NCI-H1930 (cell line): ENCODE results near the gene ATAD3B.
A peak's percentile ranks its signal among the peaks of the same experiment; 100 is the strongest.
"Not testable (repeated sequence)": the region's sequence is repeated elsewhere in the genome, so short reads cannot be mapped to it uniquely, and the experiment has no call there.

Source experiments
- DNase-seq, 2 experiments: peaks; one replicate each; lab custom pipeline; 2025; lab: John Stamatoyannopoulos, UW

The ATAD3B gene

GRCh38 chr1:1432951-1433803 is 38.4 kb upstream of the ATAD3B start:
- no peak for DNase-seq

- DNase-seq: no peak
These were observed 37.8 kb upstream of the ATAD3B start for GRCh38 chr1:1433804-1434130.

GRCh38 chr1:1434131-1434823 is 37.3 kb upstream of the ATAD3B start:
- no peak for DNase-seq

DNA sequence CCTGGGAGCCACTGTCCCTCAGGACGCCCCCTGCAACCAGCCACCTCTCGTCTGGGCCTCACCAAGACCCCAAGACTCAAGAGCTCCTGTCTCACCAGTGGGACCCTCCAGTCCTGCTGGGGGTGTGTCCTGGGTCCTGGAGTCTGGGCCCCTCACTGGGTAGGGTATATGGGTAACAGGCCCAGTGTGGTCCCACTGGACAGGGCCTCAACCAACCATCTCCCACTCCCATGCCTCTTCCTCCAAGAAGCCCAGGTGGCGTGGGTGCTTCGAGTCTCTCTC is 36.8 kb upstream of the ATAD3B start:
- DNase-seq: no peak

DNA sequence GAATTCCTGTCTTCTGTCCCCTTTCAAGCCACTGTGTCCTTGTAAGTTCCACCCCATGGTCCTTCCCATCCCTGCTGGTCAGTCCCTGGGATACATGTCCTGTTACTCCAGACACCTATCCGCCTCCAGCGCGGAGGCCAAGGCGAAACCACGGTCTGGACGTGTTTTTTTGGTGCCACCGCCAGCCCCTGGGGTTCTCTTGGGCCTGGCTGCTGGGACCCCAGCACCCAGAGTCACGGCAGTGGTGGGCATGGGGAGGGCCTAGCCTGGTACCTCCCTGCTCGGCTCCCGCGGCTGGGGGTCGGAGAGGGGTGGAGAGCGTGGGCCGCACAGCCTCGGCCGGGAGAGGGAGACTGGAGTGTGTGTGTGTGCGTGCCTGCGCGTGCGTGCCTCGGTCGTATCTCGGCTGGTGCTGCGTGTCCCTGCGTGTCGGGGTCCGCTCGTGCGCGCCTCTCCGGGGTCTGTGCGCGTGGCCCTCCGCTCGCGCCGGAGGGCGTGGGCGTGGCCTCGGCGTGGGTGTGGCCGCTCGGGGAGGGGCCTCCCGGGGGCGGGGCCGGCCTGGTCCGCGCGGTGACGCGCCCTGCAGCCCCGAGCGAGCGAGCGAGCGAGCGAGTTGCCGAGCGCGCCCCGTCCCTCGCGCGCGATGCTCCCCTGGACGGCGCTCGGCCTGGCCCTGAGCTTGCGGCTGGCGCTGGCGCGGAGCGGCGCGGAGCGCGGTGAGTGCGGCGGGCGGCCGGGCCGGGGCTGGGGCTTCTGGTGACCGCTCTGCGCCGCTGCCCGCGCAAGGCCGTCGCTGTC is 36.3 kb upstream of the ATAD3B start, which contains the start of gene VWA1:
Gene VWA1 (plus strand): TSS at position 585 of the 798 bp plus-strand sequence. CDS start 59 bp downstream, at position 644.
- DNase-seq: peak; percentile 41 to 75

DNA sequence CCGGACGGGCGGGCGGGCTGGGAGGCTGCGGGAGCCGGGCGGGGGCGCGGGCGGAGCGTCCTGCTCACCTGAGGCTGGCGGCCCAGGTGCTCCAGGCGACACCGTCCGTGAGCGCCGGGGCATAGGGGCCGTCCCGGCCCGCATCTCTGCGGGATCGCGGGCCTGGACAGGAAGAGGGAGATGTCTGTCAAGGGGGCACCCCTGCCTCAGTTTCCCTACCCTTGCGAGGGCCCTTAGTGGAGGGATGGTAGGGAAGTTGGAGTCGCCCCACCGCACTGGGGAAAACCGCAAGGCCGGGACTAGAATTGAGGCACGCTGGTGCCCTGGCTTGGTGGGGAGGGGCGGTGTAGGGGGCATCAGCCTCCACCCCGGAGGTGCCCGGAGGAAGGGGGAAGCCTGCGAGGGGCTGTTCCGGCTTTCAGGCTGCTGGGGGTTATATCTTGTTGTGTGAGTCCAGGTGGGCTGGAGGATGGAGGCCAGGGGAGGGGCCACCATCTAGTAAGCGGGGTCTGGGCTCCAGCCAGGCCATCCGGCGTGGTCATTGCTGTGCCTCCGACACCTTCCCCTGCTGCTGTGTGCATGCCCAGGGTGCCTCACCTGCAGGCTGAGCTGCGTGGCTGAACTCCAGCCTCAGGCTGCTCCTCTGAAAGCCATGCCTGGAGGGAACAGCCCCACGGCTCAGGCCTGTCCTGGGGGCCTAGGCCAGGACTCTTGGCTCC is 35.5 kb upstream of the ATAD3B start:
- no peak for DNase-seq

DNA sequence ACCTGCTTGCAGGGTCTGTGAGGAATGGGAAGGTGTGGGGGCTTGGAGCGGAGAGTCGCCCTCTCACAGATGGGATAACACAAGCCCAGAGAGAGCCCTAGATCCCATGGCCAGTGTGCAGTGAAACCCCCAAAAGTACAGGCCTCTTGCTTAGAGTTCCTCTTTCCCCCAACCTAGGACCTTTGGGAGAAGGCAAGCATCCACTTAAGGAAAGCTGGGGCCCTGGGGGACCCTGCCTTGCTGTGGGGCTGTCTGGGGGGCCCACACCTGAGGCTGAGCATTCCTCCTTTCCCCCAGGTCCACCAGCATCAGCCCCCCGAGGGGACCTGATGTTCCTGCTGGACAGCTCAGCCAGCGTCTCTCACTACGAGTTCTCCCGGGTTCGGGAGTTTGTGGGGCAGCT is 34.9 kb upstream of the ATAD3B start:
- DNase-seq: no peak

DNA sequence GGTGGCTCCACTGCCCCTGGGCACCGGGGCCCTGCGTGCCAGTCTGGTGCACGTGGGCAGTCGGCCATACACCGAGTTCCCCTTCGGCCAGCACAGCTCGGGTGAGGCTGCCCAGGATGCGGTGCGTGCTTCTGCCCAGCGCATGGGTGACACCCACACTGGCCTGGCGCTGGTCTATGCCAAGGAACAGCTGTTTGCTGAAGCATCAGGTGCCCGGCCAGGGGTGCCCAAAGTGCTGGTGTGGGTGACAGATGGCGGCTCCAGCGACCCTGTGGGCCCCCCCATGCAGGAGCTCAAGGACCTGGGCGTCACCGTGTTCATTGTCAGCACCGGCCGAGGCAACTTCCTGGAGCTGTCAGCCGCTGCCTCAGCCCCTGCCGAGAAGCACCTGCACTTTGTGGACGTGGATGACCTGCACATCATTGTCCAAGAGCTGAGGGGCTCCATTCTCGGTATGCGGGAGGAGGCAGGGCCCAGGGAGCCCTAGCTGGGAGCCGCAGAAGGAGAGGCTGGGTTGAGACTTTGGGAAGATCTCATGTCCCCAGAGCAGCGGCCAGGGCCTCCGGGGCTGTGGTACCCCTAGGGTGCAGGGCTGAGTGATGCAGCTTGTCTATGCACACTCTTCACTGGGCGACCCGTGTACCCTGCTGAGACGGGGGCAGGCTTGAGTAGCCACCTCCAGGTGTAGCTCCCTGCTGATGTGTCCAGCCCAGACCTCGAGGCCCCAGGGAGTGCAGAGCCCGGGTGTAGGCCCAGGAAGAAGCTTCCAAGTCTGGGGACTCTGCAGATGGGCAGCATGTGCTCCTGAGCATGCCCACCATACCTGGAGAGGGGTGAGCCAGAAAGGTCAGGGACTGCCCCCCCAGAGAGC is 34.3 kb upstream of the ATAD3B start:
- DNase-seq: no peak

DNA sequence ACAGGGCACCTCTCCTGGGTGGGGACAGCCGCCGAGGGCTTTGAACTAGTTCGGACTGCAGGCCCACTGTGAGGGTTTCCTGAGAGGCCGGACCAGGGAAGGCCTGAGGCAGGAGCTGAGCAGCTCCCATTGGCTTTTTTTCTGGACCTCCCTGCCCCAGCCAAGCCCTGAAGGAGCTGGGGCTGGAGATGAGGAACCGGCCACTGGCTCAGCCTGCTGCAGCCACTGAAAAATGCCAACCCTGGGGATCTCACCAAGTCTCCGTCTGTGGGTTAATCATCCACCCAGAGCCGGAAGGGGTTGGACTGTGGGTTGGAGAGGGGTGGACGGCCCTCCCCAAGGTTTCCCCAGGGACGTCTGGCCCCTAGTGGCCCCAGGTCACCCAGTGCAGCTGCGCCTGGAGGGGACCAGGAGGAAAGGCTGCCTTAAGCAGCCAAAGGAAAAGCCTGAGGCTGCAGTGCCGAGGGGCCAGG is 33.6 kb upstream of the ATAD3B start:
- DNase-seq: no peak

GRCh38 chr1:1438531-1439381 is 32.8 kb upstream of the ATAD3B start:
- DNase-seq: no peak

- no peak for DNase-seq
These were observed 31.9 kb upstream of the ATAD3B start for GRCh38 chr1:1439546-1440261.

GRCh38 chr1:1440262-1441001 is 31.1 kb upstream of the ATAD3B start:
- no peak for DNase-seq

GRCh38 chr1:1441002-1441888 is 30.3 kb upstream of the ATAD3B start:
- DNase-seq: no peak

DNA sequence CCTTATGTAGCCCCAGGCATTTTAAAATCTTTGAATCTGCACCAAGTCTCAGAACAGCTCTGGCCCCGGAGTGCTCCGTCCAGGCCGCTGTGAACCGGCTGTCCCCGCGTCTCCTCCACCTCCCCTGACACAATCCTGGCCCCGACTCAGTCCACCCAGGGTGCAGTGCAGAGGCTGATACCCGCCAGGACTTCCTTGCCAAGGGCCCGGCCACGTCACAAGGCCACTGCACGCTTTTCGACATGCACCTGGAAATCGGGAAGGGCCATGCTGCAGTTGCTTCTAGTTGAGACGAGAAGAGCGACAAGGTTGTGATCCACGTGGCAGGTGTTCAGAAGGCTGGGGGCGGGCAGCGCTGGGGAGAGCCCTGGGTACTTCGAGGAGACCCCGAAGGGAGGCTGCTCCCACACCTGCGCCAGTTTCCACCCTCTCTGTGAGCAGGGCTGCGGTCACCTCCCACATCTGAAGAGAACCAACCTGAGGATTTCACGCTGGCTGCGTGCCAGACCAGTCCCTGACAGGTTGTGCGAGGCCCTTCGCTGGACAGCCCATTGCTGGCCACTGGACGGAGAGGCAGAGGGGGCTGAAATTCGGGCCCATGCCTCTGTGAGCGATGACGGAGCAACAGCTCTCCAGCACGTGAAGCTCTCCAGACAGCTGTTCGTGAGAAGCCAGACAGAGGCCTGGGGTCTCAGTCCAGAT is 29.3 kb upstream of the ATAD3B start:
- no peak for DNase-seq

- DNase-seq: not testable (repeated sequence)
These were observed 24.9 kb upstream of the ATAD3B start for GRCh38 chr1:1446631-1447030.

DNA sequence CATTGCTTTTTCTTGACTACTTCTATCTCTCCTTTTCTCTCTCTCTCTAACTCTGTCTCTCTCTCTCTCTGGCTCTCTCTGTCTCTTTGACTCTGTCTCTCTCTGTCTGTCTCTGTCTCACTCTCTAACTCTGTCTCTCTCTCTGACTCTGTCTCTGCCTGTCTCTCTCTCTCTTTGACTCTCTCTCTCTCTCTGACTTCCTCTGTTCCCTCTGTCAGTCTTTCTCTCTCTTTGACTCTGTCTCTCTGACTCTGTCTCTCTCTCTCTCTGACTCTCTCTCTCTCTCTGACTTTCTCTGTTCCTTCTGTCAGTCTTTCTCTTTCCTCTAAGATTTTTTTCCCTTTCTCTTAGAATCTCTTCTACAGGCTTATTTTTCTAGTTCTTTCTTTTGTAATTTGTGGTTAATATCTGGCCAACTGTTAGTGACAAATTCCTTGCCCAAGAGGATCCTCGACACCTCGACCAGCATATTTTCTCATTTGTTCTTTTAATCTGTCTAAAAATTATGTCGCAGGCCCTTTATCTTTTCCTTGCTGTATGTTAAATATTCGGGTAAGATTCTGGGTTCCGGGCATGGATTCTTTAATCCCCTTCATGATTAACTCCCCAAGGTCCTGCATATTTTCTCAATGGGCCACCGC is 22.3 kb upstream of the ATAD3B start, which contains the start of gene ATAD3C:
Gene ATAD3C (plus strand): TSS at position 591 of the 641 bp plus-strand sequence. CDS start 995 bp downstream, outside the sequence.
- no peak for DNase-seq
